H1 (cell line): ENCODE data around the gene DYNLT2B. TPM values are rescaled to one million over a fixed set of nuclear protein-coding genes. Genes with fewer than 3 reads are reported as not detected.

Source experiments
- CTCF ChIA-PET: fragments of 300-600 bp; sonication (Branson Sonifier 250); formaldehyde crosslinking; loops from one replicate; lab custom pipeline; 2021; ENCODE audit not compliant: partially characterized antibody; lab: Charles Lee
- POLR2A ChIA-PET: fragments of 300-600 bp; sonication (Branson Sonifier 250); formaldehyde crosslinking; loops from one replicate; lab custom pipeline; 2021; ENCODE audit warnings: inconsistent platforms; ENCODE audit not compliant: partially characterized antibody; lab: Charles Lee
- DNase-seq, 2 experiments: peaks; one replicate each; pipeline versions ENCODE4 v3.0.0 to v3.0.0-alpha.2; 2010 to 2022; ENCODE audit warnings: low spot score in 2 of 2, low read depth in 1 of 2, mixed read lengths in 1 of 2
- FAIRE-seq: peaks from 2 replicates; lab custom pipeline; 2011; peaks lifted over from hg19 to GRCh38; lab: Jason Lieb, UNC
- H2AFZ ChIP-seq: 2 replicates; pipeline ENCODE4 v1.8.1; 2012; ENCODE audit warnings: low read length, inconsistent platforms
- H2AK5ac ChIP-seq: 2 replicates; pipeline ENCODE4 v1.6.1; 2013; ENCODE audit warnings: low read depth, low read length
- H2BK120ac ChIP-seq: replicated peaks from 2 replicates; pipeline ENCODE3; 2013; ENCODE audit warnings: low read depth, low read length, inconsistent platforms
- H2BK12ac ChIP-seq: 2 replicates; pipeline ENCODE4 v1.6.1; 2013; ENCODE audit warnings: low read depth, low read length
- H2BK15ac ChIP-seq: 2 replicates; pipeline ENCODE4 v1.6.1; 2013; ENCODE audit warnings: low read length
- H2BK20ac ChIP-seq: 2 replicates; pipeline ENCODE4 v1.6.1; 2013; ENCODE audit warnings: low read length
- H2BK5ac ChIP-seq: 2 replicates; pipeline ENCODE4 v1.6.1; 2013; ENCODE audit warnings: low read depth, low read length
- H3K14ac ChIP-seq: 2 replicates; pipeline ENCODE4 v1.6.1; 2013; ENCODE audit warnings: inconsistent platforms; ENCODE audit not compliant: insufficient read length
- H3K18ac ChIP-seq: 2 replicates; pipeline ENCODE4 v1.6.1; 2013; ENCODE audit warnings: low read length; ENCODE audit errors: extremely low read depth
- H3K23ac ChIP-seq: 2 replicates; pipeline ENCODE4 v1.6.1; 2013; ENCODE audit warnings: inconsistent platforms; ENCODE audit not compliant: insufficient read length
- H3K23me2 ChIP-seq: 2 replicates; pipeline ENCODE4 v1.6.1; 2013; ENCODE audit warnings: low read depth, low read length
- H3K27ac ChIP-seq: 2 replicates; pipeline ENCODE4 v1.6.1; 2011; ENCODE audit warnings: low read depth, low read length, inconsistent platforms
- H3K27me3 ChIP-seq, 4 experiments: replicated peaks in 1 of 4; 1 replicate in 1 of 4; 2 replicates in 3 of 4; pipeline versions ENCODE4 v1.6.1 to v1.8.1; 2011 to 2013; ENCODE audit warnings: low read length in 3 of 4, mild to moderate bottlenecking in 3 of 4, inconsistent platforms in 2 of 4, mixed read lengths in 2 of 4, moderate library complexity in 1 of 4; ENCODE audit not compliant: control insufficient read depth in 3 of 4, insufficient read depth in 3 of 4; ENCODE audit errors: extremely low read depth in 1 of 4
- H3K36me3 ChIP-seq, 4 experiments: 2 replicates each; pipeline versions ENCODE4 v1.6.1 to v1.8.1; 2011 to 2013; ENCODE audit warnings: mild to moderate bottlenecking in 4 of 4, low read length in 3 of 4, moderate library complexity in 2 of 4, control low read depth in 1 of 4, inconsistent platforms in 1 of 4; ENCODE audit not compliant: insufficient read depth in 4 of 4, control insufficient read depth in 2 of 4
- H3K4ac ChIP-seq: replicated peaks from 2 replicates; pipeline ENCODE3; 2013; ENCODE audit warnings: low read length, low read depth, mixed read lengths, inconsistent platforms; ENCODE audit not compliant: insufficient read length
- H3K4me1 ChIP-seq, 4 experiments: replicated peaks in 1 of 4; 1 replicate in 1 of 4; 2 replicates in 3 of 4; pipeline versions ENCODE4 v1.6.1 to v1.8.1; 2011 to 2013; ENCODE audit warnings: low read length in 3 of 4, inconsistent platforms in 2 of 4, mixed read lengths in 1 of 4; ENCODE audit not compliant: insufficient read depth in 4 of 4, control insufficient read depth in 3 of 4
- H3K4me2 ChIP-seq, 2 experiments: 2 replicates each; pipeline versions ENCODE4 v1.6.1 to v1.8.1; 2011 to 2013; ENCODE audit warnings: low read depth in 2 of 2, low read length in 2 of 2, control low read depth in 1 of 2, inconsistent platforms in 1 of 2, mild to moderate bottlenecking in 1 of 2; ENCODE audit not compliant: insufficient read depth in 1 of 2
- H3K4me3 ChIP-seq, 4 experiments: fragments of 200-600, 300-600 bp in 1 of 4; sonication (generic), shearing (Covaris generic), sonication (Bioruptor Twin) in 1 of 4; 2 replicates each; pipeline versions ENCODE4 v1.5.1 to v1.8.1; 2011 to 2016; ENCODE audit warnings: low read length in 4 of 4, low read depth in 3 of 4, control low read depth in 2 of 4, inconsistent platforms in 2 of 4, mild to moderate bottlenecking in 2 of 4, mixed read lengths in 1 of 4, moderate library complexity in 1 of 4; ENCODE audit not compliant: insufficient read depth in 2 of 4; ENCODE audit errors: extremely low read depth in 1 of 4
- H3K56ac ChIP-seq: replicated peaks from 2 replicates; pipeline ENCODE3; 2013; ENCODE audit warnings: low read depth, mild to moderate bottlenecking, mixed read lengths, low read length, inconsistent platforms; ENCODE audit not compliant: insufficient read length
- H3K79me1 ChIP-seq: 2 replicates; pipeline ENCODE4 v1.6.1; 2013; ENCODE audit warnings: low read depth, low read length, control low read depth
- H3K79me2 ChIP-seq, 2 experiments: 2 replicates each; pipeline versions ENCODE4 v1.6.1 to v1.8.1; 2012 to 2013; ENCODE audit warnings: low read length in 2 of 2, mild to moderate bottlenecking in 2 of 2, inconsistent platforms in 1 of 2; ENCODE audit not compliant: insufficient read depth in 2 of 2, control insufficient read depth in 1 of 2
- H3K9ac ChIP-seq, 4 experiments: replicated peaks in 1 of 4; 1 replicate in 1 of 4; 2 replicates in 3 of 4; pipeline versions ENCODE4 v1.6.1 to v1.8.1; 2011 to 2013; ENCODE audit warnings: low read depth in 3 of 4, low read length in 3 of 4, control low read depth in 2 of 4, mild to moderate bottlenecking in 2 of 4, moderate library complexity in 2 of 4, inconsistent platforms in 1 of 4; ENCODE audit errors: extremely low read depth in 1 of 4
- H3K9me3 ChIP-seq, 2 experiments: 2 replicates each; pipeline versions ENCODE4 v1.6.1 to v1.8.1; 2012 to 2013; ENCODE audit warnings: mild to moderate bottlenecking in 2 of 2, moderate library complexity in 2 of 2, control low read depth in 1 of 2, inconsistent platforms in 1 of 2, low read depth in 1 of 2, low read length in 1 of 2, mixed read lengths in 1 of 2; ENCODE audit not compliant: insufficient read depth in 2 of 2
- H4K20me1 ChIP-seq, 2 experiments: replicated peaks in 1 of 2; 2 replicates each; pipeline versions ENCODE3 to v1.8.1; 2011 to 2013; ENCODE audit warnings: inconsistent platforms in 2 of 2, low read length in 2 of 2, mild to moderate bottlenecking in 1 of 2; ENCODE audit not compliant: insufficient read depth in 2 of 2, control insufficient read depth in 1 of 2
- H4K5ac ChIP-seq: 2 replicates; pipeline ENCODE4 v1.6.1; 2013; ENCODE audit warnings: low read length, low read depth, mixed read lengths, inconsistent platforms; ENCODE audit not compliant: insufficient read length
- H4K8ac ChIP-seq: 2 replicates; pipeline ENCODE4 v1.8.0; 2013; ENCODE audit warnings: mild to moderate bottlenecking, moderate library complexity, low read length, inconsistent platforms; ENCODE audit not compliant: insufficient read depth; ENCODE audit errors: extremely low read depth
- H4K91ac ChIP-seq: replicated peaks from 2 replicates; pipeline ENCODE3; 2013; ENCODE audit warnings: low read length, mixed read lengths, inconsistent platforms; ENCODE audit not compliant: insufficient read length
- BCL11A ChIP-seq, 2 experiments: IDR thresholded peaks; one replicate each; pipeline ENCODE4 v1.6.1; 2011; ENCODE audit warnings: low read depth in 2 of 2, low read length in 2 of 2, mild to moderate bottlenecking in 2 of 2
- SIRT6 ChIP-seq: IDR thresholded peaks from one replicate; pipeline ENCODE4 v1.7.1; 2012; ENCODE audit warnings: low read length, inconsistent platforms
- SUZ12 ChIP-seq: fragments of 200-600 bp; sonication (generic); IDR thresholded peaks from 2 replicates; pipeline ENCODE4 v1.6.1; 2012; ENCODE audit warnings: mild to moderate bottlenecking, inconsistent platforms, low read length, moderate library complexity, mixed read lengths
- WGBS, 2 experiments: shearing (Covaris generic) in 1 of 2; methylation state at CpG; one replicate each; pipeline versions ENCODE4 v1.1.6 to v1.1.7; 2013 to 2015; ENCODE audit warnings: low lambda C conversion rate in 2 of 2, mixed read lengths in 2 of 2, inconsistent platforms in 1 of 2, low coverage in 1 of 2, missing lambda C conversion rate in 1 of 2; ENCODE audit not compliant: insufficient replicate concordance in 2 of 2, insufficient coverage in 1 of 2, insufficient read length in 1 of 2; ENCODE audit errors: extremely low coverage in 1 of 2, missing lambda C conversion rate in 1 of 2; 5-methylcytosine and 5-hydroxymethylcytosine counted together
- polyA plus RNA-seq, 7 experiments: library from polyadenylated mRNA; depleted of rRNA in 3 of 7; stranded (reverse) in 5 of 7; unstranded in 2 of 7; fragments of >200 nt in 5 of 7; fragments of 200-250 nt in 2 of 7; gene quantifications; 1 replicate in 5 of 7; 2 replicates in 1 of 7; 4 replicates in 1 of 7; pipeline versions ENCODE4 v1.2.1 to v1.2.3, GENCODE V29; 2011 to 2013; ENCODE audit warnings: missing spikeins in 2 of 7, mixed read lengths in 2 of 7
- total RNA-seq: library from RNA; stranded (reverse); fragmentation: NEBNext Ultra II Directional; extraction: Animal tissue kit (Norgen Biotek cat#: 25700); gene quantifications from 2 replicates; pipeline ENCODE4 v1.2.1, GENCODE V29; 2021

Gene DYNLT2B
- total and polyA plus RNA-seq, 2 of the 8 experiments (the other 6 are each of a cell fraction or from before 2014, with no cell fraction given): 10.9 to 22.2 TPM

DNA sequence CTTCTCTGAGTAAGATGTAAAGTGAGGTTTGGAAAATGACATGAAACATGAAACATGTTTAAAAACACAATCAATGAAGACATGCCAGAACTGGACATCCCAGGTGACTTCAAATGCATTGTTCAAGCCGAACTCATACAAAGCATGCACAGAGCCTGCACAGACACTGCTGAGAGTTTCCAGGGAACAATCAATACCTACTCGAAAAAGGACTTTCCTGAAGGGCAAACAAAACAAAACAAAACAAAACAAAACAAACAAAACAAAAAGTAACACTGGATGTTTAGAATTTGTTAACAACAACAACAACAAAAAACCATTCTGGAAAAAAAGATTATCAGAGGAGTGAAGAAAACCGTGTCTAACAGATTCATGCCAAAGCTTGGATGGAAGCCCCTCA, 30.7 kb upstream of the DYNLT2B start:
- no peak for FAIRE-seq
- H3K9ac ChIP-seq: no peak overlapping the region
- no peaks in the 10 kb centered on the region for H3K79me1 ChIP-seq
- no peaks in the 10 kb centered on the region for H3K27me3 ChIP-seq
- H3K9me3 ChIP-seq: no peaks in the 10 kb centered on the region
- H2AFZ ChIP-seq: no peak overlapping the region
- no peak overlapping the region for H4K8ac ChIP-seq
- no peak overlapping the region for H4K5ac ChIP-seq
- H2BK20ac ChIP-seq: no peak overlapping the region
- no peak overlapping the region for H3K4me3 ChIP-seq
- ChIA-PET CTCF (no interaction called here), POLR2A (no interaction called here)
- no peak overlapping the region for H2AK5ac ChIP-seq
- no peak overlapping the region for H2BK5ac ChIP-seq
- no peaks in the 10 kb centered on the region for H3K4me1 ChIP-seq
- no peak overlapping the region for H3K14ac ChIP-seq
- no peak overlapping the region for H3K23ac ChIP-seq
- H3K23me2 ChIP-seq: no peaks in the 10 kb centered on the region
- H3K79me2 ChIP-seq: no peaks in the 10 kb centered on the region
- no peak overlapping the region for H3K4me2 ChIP-seq
- 85% methylated on average over 3 of the region's 3 CpGs; no CpG with 5 or more reads in 1 of the 2 experiments for WGBS, 2 experiments
- H3K4ac ChIP-seq: no peak overlapping the region
- H3K27ac ChIP-seq: no peak overlapping the region
- H4K20me1 ChIP-seq: peaks cover 0 to 5% of the 10 kb centered on the region in 2 experiments
- H3K56ac ChIP-seq: no peak overlapping the region
- no peak overlapping the region for H3K18ac ChIP-seq
- H3K36me3 ChIP-seq: peaks cover 0 to 4% (median 2%) of the 10 kb centered on the region in 4 experiments; a peak in 4 of 8 replicates
- no peak for DNase-seq
- no peak overlapping the region for H2BK15ac ChIP-seq
- H2BK120ac ChIP-seq: no peak overlapping the region
- H2BK12ac ChIP-seq: no peak overlapping the region
- H4K91ac ChIP-seq: no peak overlapping the region
- TF ChIP-seq SIRT6 (no peak), SUZ12 (no peak), BCL11A (IDR thresholded peaks at IDR 0.05; ENCODE audit: low read depth in 2 of 2, low read length in 2 of 2) (no peak)
